H1 (cell line): ENCODE results near the gene UBQLN4. TPM values are rescaled to one million over a fixed set of nuclear protein-coding genes. Genes with fewer than 3 reads are reported as not detected.

Source experiments
- CTCF ChIA-PET: fragments of 300-600 bp; sonication (Branson Sonifier 250); formaldehyde crosslinking; loops from one replicate; lab custom pipeline; 2021; ENCODE audit not compliant: partially characterized antibody; lab: Charles Lee
- POLR2A ChIA-PET: fragments of 300-600 bp; sonication (Branson Sonifier 250); formaldehyde crosslinking; loops from one replicate; lab custom pipeline; 2021; ENCODE audit warnings: inconsistent platforms; ENCODE audit not compliant: partially characterized antibody; lab: Charles Lee
- DNase-seq, 2 experiments: peaks; one replicate each; pipeline versions ENCODE4 v3.0.0 to v3.0.0-alpha.2; 2010 to 2022; ENCODE audit warnings: low spot score in 2 of 2, low read depth in 1 of 2, mixed read lengths in 1 of 2
- FAIRE-seq: peaks from 2 replicates; lab custom pipeline; 2011; peaks lifted over from hg19 to GRCh38; lab: Jason Lieb, UNC
- H2AFZ ChIP-seq: 2 replicates; pipeline ENCODE4 v1.8.1; 2012; ENCODE audit warnings: low read length, inconsistent platforms
- H2AK5ac ChIP-seq: 2 replicates; pipeline ENCODE4 v1.6.1; 2013; ENCODE audit warnings: low read depth, low read length
- H2BK120ac ChIP-seq: replicated peaks from 2 replicates; pipeline ENCODE3; 2013; ENCODE audit warnings: low read depth, low read length, inconsistent platforms
- H2BK12ac ChIP-seq: 2 replicates; pipeline ENCODE4 v1.6.1; 2013; ENCODE audit warnings: low read depth, low read length
- H2BK15ac ChIP-seq: 2 replicates; pipeline ENCODE4 v1.6.1; 2013; ENCODE audit warnings: low read length
- H2BK20ac ChIP-seq: 2 replicates; pipeline ENCODE4 v1.6.1; 2013; ENCODE audit warnings: low read length
- H2BK5ac ChIP-seq: 2 replicates; pipeline ENCODE4 v1.6.1; 2013; ENCODE audit warnings: low read depth, low read length
- H3K14ac ChIP-seq: 2 replicates; pipeline ENCODE4 v1.6.1; 2013; ENCODE audit warnings: inconsistent platforms; ENCODE audit not compliant: insufficient read length
- H3K18ac ChIP-seq: 2 replicates; pipeline ENCODE4 v1.6.1; 2013; ENCODE audit warnings: low read length; ENCODE audit errors: extremely low read depth
- H3K23ac ChIP-seq: 2 replicates; pipeline ENCODE4 v1.6.1; 2013; ENCODE audit warnings: inconsistent platforms; ENCODE audit not compliant: insufficient read length
- H3K23me2 ChIP-seq: 2 replicates; pipeline ENCODE4 v1.6.1; 2013; ENCODE audit warnings: low read depth, low read length
- H3K27ac ChIP-seq: 2 replicates; pipeline ENCODE4 v1.6.1; 2011; ENCODE audit warnings: low read depth, low read length, inconsistent platforms
- H3K27me3 ChIP-seq, 4 experiments: replicated peaks in 1 of 4; 1 replicate in 1 of 4; 2 replicates in 3 of 4; pipeline versions ENCODE4 v1.6.1 to v1.8.1; 2011 to 2013; ENCODE audit warnings: low read length in 3 of 4, mild to moderate bottlenecking in 3 of 4, inconsistent platforms in 2 of 4, mixed read lengths in 2 of 4, moderate library complexity in 1 of 4; ENCODE audit not compliant: control insufficient read depth in 3 of 4, insufficient read depth in 3 of 4; ENCODE audit errors: extremely low read depth in 1 of 4
- H3K36me3 ChIP-seq, 4 experiments: 2 replicates each; pipeline versions ENCODE4 v1.6.1 to v1.8.1; 2011 to 2013; ENCODE audit warnings: mild to moderate bottlenecking in 4 of 4, low read length in 3 of 4, moderate library complexity in 2 of 4, control low read depth in 1 of 4, inconsistent platforms in 1 of 4; ENCODE audit not compliant: insufficient read depth in 4 of 4, control insufficient read depth in 2 of 4
- H3K4ac ChIP-seq: replicated peaks from 2 replicates; pipeline ENCODE3; 2013; ENCODE audit warnings: low read length, low read depth, mixed read lengths, inconsistent platforms; ENCODE audit not compliant: insufficient read length
- H3K4me1 ChIP-seq, 4 experiments: replicated peaks in 1 of 4; 1 replicate in 1 of 4; 2 replicates in 3 of 4; pipeline versions ENCODE4 v1.6.1 to v1.8.1; 2011 to 2013; ENCODE audit warnings: low read length in 3 of 4, inconsistent platforms in 2 of 4, mixed read lengths in 1 of 4; ENCODE audit not compliant: insufficient read depth in 4 of 4, control insufficient read depth in 3 of 4
- H3K4me2 ChIP-seq, 2 experiments: 2 replicates each; pipeline versions ENCODE4 v1.6.1 to v1.8.1; 2011 to 2013; ENCODE audit warnings: low read depth in 2 of 2, low read length in 2 of 2, control low read depth in 1 of 2, inconsistent platforms in 1 of 2, mild to moderate bottlenecking in 1 of 2; ENCODE audit not compliant: insufficient read depth in 1 of 2
- H3K4me3 ChIP-seq, 4 experiments: fragments of 200-600, 300-600 bp in 1 of 4; sonication (generic), shearing (Covaris generic), sonication (Bioruptor Twin) in 1 of 4; 2 replicates each; pipeline versions ENCODE4 v1.5.1 to v1.8.1; 2011 to 2016; ENCODE audit warnings: low read length in 4 of 4, low read depth in 3 of 4, control low read depth in 2 of 4, inconsistent platforms in 2 of 4, mild to moderate bottlenecking in 2 of 4, mixed read lengths in 1 of 4, moderate library complexity in 1 of 4; ENCODE audit not compliant: insufficient read depth in 2 of 4; ENCODE audit errors: extremely low read depth in 1 of 4
- H3K56ac ChIP-seq: replicated peaks from 2 replicates; pipeline ENCODE3; 2013; ENCODE audit warnings: low read depth, mild to moderate bottlenecking, mixed read lengths, low read length, inconsistent platforms; ENCODE audit not compliant: insufficient read length
- H3K79me1 ChIP-seq: 2 replicates; pipeline ENCODE4 v1.6.1; 2013; ENCODE audit warnings: low read depth, low read length, control low read depth
- H3K79me2 ChIP-seq, 2 experiments: 2 replicates each; pipeline versions ENCODE4 v1.6.1 to v1.8.1; 2012 to 2013; ENCODE audit warnings: low read length in 2 of 2, mild to moderate bottlenecking in 2 of 2, inconsistent platforms in 1 of 2; ENCODE audit not compliant: insufficient read depth in 2 of 2, control insufficient read depth in 1 of 2
- H3K9ac ChIP-seq, 4 experiments: replicated peaks in 1 of 4; 1 replicate in 1 of 4; 2 replicates in 3 of 4; pipeline versions ENCODE4 v1.6.1 to v1.8.1; 2011 to 2013; ENCODE audit warnings: low read depth in 3 of 4, low read length in 3 of 4, control low read depth in 2 of 4, mild to moderate bottlenecking in 2 of 4, moderate library complexity in 2 of 4, inconsistent platforms in 1 of 4; ENCODE audit errors: extremely low read depth in 1 of 4
- H3K9me3 ChIP-seq, 2 experiments: 2 replicates each; pipeline versions ENCODE4 v1.6.1 to v1.8.1; 2012 to 2013; ENCODE audit warnings: mild to moderate bottlenecking in 2 of 2, moderate library complexity in 2 of 2, control low read depth in 1 of 2, inconsistent platforms in 1 of 2, low read depth in 1 of 2, low read length in 1 of 2, mixed read lengths in 1 of 2; ENCODE audit not compliant: insufficient read depth in 2 of 2
- H4K20me1 ChIP-seq, 2 experiments: replicated peaks in 1 of 2; 2 replicates each; pipeline versions ENCODE3 to v1.8.1; 2011 to 2013; ENCODE audit warnings: inconsistent platforms in 2 of 2, low read length in 2 of 2, mild to moderate bottlenecking in 1 of 2; ENCODE audit not compliant: insufficient read depth in 2 of 2, control insufficient read depth in 1 of 2
- H4K5ac ChIP-seq: 2 replicates; pipeline ENCODE4 v1.6.1; 2013; ENCODE audit warnings: low read length, low read depth, mixed read lengths, inconsistent platforms; ENCODE audit not compliant: insufficient read length
- H4K8ac ChIP-seq: 2 replicates; pipeline ENCODE4 v1.8.0; 2013; ENCODE audit warnings: mild to moderate bottlenecking, moderate library complexity, low read length, inconsistent platforms; ENCODE audit not compliant: insufficient read depth; ENCODE audit errors: extremely low read depth
- H4K91ac ChIP-seq: replicated peaks from 2 replicates; pipeline ENCODE3; 2013; ENCODE audit warnings: low read length, mixed read lengths, inconsistent platforms; ENCODE audit not compliant: insufficient read length
- TAF7 ChIP-seq: optimal IDR thresholded peaks from 2 replicates; pipeline ENCODE3; 2011; ENCODE audit warnings: low read depth, mild to moderate bottlenecking, inconsistent platforms, low read length, moderate library complexity, borderline replicate concordance
- WGBS, 2 experiments: shearing (Covaris generic) in 1 of 2; methylation state at CpG; one replicate each; pipeline versions ENCODE4 v1.1.6 to v1.1.7; 2013 to 2015; ENCODE audit warnings: low lambda C conversion rate in 2 of 2, mixed read lengths in 2 of 2, inconsistent platforms in 1 of 2, low coverage in 1 of 2, missing lambda C conversion rate in 1 of 2; ENCODE audit not compliant: insufficient replicate concordance in 2 of 2, insufficient coverage in 1 of 2, insufficient read length in 1 of 2; ENCODE audit errors: extremely low coverage in 1 of 2, missing lambda C conversion rate in 1 of 2; 5-methylcytosine and 5-hydroxymethylcytosine counted together
- polyA plus RNA-seq, 7 experiments: library from polyadenylated mRNA; depleted of rRNA in 3 of 7; stranded (reverse) in 5 of 7; unstranded in 2 of 7; fragments of >200 nt in 5 of 7; fragments of 200-250 nt in 2 of 7; gene quantifications; 1 replicate in 5 of 7; 2 replicates in 1 of 7; 4 replicates in 1 of 7; pipeline versions ENCODE4 v1.2.1 to v1.2.3, GENCODE V29; 2011 to 2013; ENCODE audit warnings: missing spikeins in 2 of 7, mixed read lengths in 2 of 7
- total RNA-seq: library from RNA; stranded (reverse); fragmentation: NEBNext Ultra II Directional; extraction: Animal tissue kit (Norgen Biotek cat#: 25700); gene quantifications from 2 replicates; pipeline ENCODE4 v1.2.1, GENCODE V29; 2021

Gene UBQLN4
- total and polyA plus RNA-seq, 2 of the 8 experiments (the other 6 are each of a cell fraction or from before 2014, with no cell fraction given): 37.7 to 52.0 TPM

GRCh38 chr1:156048663-156049258, 4.8 kb downstream of the UBQLN4 start:
- H2BK120ac ChIP-seq: no peak overlapping the region
- H2BK5ac ChIP-seq: no peak overlapping the region
- no peak overlapping the region for H2AK5ac ChIP-seq
- H4K91ac ChIP-seq: no peak overlapping the region
- H3K4me3 ChIP-seq: no peak overlapping the region
- H3K27me3 ChIP-seq: no peaks in the 10 kb centered on the region
- no peak for FAIRE-seq
- no peak overlapping the region for H3K23ac ChIP-seq
- H3K4me2 ChIP-seq: no peak overlapping the region
- H3K4ac ChIP-seq: no peak overlapping the region
- H4K5ac ChIP-seq: no peak overlapping the region
- H3K79me2 ChIP-seq: peaks cover 0 to 18% of the 10 kb centered on the region in 2 experiments; a peak in 3 of 4 replicates
- WGBS, 2 experiments: 87% methylated on average over 3 of the region's 3 CpGs; no CpG with 5 or more reads in 1 of the 2 experiments
- ChIA-PET POLR2A (interaction anchor here (1.1 to 1.2 kb wide), 2 partner anchors 28 to 135 kb away, joined by 3 read pairs; partner anchors contain the start of gene SSR2), CTCF (interaction anchor here (0.5 to 12.9 kb wide), 9 partner anchors 12 to 277 kb away, joined by 3 to 139 read pairs (median 4); no protein-coding TSS in a partner anchor)
- H4K20me1 ChIP-seq: no peaks in the 10 kb centered on the region
- no peak overlapping the region for H2BK15ac ChIP-seq
- no peaks in the 10 kb centered on the region for H3K4me1 ChIP-seq
- no peak overlapping the region for H3K18ac ChIP-seq
- no peak overlapping the region for H2BK20ac ChIP-seq
- H3K27ac ChIP-seq: no peak overlapping the region
- no peaks in the 10 kb centered on the region for H3K23me2 ChIP-seq
- no peak overlapping the region for H2BK12ac ChIP-seq
- no peaks in the 10 kb centered on the region for H3K9me3 ChIP-seq
- no peak overlapping the region for H2AFZ ChIP-seq
- H3K9ac ChIP-seq: no peak overlapping the region
- no peak for DNase-seq
- no peak overlapping the region for H3K14ac ChIP-seq
- H3K79me1 ChIP-seq: peaks cover 3% of the 10 kb centered on the region
- peaks cover 12 to 28% (median 23%) of the 10 kb centered on the region in 4 experiments; a peak in 7 of 8 replicates for H3K36me3 ChIP-seq
- H3K56ac ChIP-seq: no peak overlapping the region
- H4K8ac ChIP-seq: no peak overlapping the region
- no peak for TF ChIP-seq TAF7
